GM21526 (cell line): ENCODE results near the gene GORASP2.

Experiments used
- ATAC-seq: cut with Tn5 transposase; IDR thresholded peaks from one replicate; pipeline ENCODE4 v1.9.1; 2021; ENCODE audit warnings: moderate library complexity; ENCODE audit not compliant: unreplicated experiment, low FRiP score

GORASP2 gene

DNA sequence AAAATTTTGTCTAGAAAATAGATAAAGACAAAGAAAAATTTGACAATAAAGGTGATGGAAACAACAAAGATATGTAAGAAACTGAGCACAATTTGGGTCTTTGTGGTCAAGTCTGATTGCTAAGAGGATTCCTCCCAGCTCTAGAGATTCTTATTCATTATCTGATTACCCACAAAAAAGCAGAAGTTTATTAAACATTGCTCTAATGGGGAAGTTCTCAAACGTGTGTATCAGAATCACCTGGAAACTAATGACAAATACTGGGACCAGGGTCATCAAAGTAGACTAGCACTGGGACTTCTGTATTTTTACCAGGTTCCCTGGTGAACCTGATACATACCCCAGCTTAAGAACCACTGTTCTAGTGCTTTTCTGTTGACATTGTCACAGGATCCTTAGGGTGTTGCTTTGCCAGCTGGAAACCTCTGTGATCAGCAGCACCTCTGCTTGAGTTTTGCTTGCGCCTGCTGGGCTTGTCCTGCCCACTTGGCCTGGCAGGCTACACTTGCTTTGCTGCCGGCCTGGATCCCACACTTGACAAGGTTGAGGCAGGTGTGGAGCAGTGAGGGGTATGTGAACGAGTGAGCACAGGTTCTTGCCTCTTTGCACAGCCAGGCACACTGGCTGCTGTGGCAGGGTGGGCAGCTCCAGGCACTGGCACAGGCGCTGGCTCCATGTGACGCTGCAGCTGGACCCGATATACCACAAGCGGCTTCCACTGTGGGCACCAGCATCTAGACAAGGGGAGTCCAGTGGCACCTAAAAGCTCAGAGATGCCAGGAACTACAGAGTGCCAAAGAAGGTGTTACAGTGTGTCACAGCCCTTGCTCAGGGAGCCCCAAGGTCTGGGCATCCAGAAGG lies 6.2 kb upstream of the GORASP2 start:
- no peak for ATAC-seq

DNA sequence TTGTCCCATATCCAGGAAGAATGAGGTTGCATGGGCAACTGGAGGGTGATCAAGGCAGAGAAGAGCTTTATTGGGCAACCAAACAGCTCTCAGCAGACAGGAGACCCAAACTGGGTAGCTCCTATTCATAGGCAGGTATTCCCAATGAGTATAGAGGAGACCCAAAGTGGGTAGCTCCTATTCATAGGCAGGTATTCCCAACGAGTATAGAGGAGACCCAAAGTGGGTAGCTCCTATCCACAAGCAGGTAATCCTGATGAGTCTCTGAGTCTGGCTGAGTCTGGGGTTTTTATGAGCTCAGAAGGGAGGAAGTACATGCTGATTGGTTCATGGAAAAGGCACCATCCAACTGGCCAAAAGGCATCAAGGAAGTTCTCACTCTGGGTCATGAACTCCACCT lies 5.3 kb upstream of the GORASP2 start:
- no peak for ATAC-seq

DNA sequence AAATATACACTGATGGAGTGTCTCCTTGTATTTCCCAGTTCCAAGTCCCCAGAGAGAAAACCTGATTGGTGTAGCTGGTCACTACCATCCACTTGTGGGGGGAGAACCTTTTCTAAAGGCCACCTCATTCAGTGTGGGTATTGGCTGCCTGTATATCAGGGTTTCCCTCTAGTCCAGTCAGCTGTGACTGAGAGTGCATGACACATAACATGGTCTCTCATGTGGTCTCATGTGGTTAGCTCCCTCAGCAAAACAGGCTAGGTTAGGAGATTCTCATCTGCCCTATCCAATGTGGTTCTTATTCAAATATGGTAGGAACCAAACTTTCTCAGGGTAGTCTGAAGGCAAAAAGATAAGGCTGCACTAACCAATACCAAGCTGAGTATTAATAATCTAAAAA lies 4.1 kb upstream of the GORASP2 start:
- no peak for ATAC-seq

DNA sequence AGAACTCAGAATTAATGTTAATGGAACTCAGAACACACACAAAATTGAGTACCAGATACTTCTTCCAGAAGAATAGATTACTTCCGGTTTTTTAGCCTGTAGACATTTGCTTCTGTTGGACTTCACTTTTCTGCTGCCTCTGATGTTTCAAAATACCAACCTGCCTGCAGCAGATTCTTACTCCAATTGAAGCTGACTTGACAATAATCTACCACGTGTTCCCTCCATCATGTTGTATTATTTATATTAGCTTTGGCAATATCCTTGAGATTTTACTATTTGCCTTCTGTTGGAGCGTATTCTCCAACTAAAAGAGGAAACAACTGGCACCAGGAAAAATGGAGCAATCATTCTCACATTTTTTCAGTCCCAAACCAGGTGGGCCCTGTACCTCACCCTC lies 3.1 kb upstream of the GORASP2 start:
- ATAC-seq = no peak

DNA sequence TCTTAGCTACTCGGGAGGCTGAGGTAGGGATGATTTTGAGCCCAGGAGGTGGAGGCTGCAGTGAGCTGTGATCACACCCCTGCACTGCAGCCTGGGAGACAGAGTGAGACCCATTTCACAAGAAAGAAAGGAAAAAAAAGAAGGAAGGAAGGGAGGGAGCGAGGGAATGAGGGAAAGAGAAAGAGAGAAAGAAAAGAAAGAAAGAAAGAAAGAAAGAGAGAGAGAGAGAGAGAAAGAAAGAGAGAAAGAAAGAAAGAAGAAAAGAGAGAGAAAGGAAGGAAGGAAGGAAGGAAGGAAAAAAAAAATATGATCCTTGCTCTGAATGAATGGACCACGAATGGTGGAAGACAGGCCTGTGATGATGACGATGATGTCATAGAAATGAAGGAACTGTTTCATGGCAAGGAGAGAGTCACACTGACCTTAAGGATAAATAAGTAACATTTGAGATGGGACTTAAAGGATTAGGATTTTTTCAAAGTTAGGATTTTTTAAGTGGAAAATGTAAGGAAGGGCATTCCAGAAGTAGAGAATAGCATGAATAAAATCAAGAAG lies 2.2 kb upstream of the GORASP2 start:
- no peak for ATAC-seq

DNA sequence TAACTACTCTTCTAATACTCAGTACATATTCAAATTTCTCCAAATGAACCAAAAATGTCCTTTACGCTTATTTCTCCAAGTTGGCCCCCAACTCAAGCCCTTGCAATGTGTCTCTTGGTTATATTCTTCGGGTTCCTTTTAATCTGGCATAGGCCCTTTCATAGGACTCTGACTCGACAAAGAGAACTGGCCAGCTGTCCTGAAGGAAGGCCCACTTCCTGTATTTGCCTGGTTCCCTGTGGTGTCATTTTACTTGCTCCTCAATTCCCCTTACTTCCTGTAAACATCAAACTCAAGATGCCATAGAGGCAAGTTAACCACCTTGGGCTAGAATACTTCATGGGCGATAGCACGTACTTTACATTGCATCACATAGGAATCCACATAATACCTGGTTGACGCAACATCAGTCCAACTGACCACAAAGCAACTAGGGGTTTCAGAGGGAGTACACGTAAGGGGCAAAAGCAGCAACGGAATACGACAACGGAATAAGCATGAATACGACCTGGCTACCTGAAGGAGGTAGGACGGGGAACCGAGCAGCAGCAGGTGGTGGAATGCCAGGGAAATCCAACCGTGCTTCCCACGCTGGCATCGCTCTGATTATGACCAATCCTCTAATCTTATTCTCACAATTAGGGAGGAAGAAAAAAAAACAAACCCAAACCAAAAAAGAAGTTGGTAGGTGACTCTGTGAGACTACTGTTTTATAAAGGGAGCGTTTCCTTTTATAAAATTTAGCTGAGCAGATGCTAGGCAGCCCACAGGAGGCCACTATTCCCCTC lies 823 bp upstream of the GORASP2 start:
- no peak for ATAC-seq

DNA sequence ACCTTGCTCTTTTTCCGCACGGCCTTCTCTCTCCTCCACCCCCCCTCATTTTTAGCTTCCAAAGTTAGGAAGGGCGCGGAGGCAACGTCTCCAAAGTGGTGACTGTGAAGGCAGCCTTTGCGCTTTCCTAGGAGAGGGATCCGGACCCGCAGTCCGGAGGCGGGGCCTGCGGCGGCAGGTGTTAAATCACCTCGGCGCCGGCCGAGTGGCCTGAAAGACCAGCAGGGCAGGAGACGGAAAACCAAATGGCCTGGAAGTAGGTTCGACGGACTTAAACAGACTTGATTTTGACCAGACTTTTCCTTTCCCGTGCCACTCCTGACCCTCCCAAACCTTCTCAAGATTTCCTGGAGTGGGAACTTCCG lies 615 bp downstream of the GORASP2 start:
- ATAC-seq = no peak

DNA sequence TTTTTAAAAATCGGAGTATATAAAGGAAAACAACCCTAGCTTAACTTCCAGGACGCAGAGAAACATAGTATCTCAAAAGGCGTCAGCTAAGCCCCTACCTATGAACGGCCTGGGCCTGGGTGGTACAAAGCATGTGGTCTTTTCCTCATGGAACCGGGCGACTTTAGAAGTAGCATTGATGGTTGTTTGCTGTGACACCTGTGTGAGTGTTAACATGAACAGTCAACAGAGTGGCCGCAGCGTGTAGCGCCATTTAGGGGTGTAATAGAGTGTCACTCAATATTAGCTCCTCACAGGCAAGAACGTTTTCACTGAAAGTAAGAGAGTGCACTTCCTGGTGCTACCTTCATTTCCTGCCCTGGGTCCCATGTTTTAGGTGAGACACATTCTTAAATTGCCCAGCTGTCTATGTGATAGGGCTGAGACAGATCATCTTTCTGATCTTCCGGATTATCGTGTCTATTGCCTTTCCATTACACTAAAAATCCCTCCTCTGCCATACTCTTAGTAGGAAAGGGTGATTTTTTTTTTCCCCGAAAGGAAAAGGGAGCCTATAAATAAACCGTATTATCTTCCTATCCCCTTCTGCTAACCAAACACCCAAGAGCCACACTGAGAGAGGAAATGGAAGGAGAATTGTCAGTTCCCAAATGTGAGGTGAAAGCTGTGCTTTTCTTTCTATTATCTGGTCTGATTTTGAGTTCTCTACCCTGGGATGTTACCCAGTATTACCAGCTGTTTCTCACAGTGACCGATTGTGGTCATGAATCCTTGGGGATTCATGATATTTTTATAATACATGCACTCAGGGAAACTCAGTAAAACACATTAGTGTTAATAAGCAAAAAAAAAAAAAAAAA lies 1.3 kb downstream of the GORASP2 start:
- ATAC-seq = no peak

DNA sequence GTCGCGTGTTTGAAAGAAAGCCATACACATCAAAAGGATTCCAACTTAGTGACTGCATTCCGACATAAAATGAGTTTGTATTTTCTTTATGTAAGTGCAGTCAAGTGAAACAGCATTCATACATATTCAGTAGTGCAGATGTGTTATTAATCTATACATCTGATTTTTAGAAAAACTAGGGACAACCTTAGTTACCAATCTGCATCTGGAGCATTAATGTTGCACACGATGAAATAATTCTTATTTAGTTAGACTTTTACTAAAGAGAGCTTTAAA lies 1.9 kb downstream of the GORASP2 start:
- ATAC-seq = no peak

DNA sequence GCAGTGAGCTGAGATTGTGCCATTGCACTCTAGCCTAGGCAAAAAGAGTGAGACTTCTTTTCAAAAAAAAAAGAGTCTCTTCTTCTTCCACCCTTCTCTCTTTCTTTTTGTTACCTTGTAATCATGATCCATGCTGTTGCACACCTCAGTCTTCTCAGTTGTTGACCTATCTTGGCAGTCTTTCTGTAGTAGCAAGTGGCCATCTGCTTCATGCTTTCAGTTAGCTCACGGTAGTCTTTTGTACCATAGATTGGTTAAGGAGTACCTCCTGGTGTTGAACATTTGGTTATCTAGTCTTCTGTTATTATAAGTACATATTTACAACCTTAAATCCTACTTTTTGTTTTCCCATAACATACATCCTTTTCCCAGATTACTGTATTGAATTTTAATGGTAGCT lies 3.1 kb downstream of the GORASP2 start:
- ATAC-seq = no peak

DNA sequence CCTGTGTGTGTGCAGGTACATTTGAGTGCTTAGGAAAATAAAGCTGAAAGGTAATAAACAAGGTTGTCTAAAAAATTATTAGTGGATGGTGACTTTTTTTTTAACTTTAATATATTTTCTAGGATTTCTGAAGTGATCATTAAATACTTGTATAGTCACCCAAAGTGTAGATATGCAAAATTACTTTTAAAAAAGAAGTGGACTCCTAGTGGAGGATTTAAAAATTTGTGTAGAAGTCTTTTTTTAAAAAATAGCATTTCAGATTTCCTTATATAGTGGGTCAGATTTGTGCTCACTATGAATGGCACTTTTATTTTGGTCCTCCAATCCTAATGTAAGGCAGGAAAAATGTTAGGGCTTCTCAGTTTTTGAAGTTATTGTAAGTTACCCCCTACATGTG lies 3.9 kb downstream of the GORASP2 start:
- no peak for ATAC-seq

DNA sequence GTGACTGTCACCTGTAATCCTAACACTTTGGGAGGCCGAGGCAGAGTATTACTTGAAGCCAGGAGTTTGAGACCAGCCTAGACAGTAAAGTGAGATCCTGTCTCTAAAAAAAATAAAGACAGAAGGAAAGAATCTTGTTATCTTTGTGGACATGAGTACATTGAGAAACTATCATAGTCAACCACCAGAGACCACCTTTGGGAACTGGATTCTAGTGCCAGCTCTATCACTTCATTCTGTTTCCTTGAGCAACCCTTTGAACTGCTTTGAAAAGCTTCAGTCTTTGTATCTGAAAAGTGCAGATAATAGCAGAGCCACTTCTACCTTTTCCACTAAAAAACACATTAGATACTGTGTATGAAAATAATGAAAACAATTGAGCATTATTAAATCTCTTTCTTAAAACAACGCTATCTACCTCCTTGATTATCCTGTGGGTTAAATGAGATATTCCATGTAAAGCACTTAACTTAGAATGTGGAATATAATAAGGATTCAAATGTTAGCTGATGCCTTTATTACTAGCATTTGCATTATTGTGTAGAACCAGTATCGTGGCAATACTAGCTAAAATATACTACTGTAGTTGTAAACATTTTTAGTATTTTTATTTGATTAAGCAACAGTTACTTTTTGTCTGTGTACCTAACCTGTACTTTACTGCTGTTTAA lies 8.8 kb downstream of the GORASP2 start:
- no peak for ATAC-seq

DNA sequence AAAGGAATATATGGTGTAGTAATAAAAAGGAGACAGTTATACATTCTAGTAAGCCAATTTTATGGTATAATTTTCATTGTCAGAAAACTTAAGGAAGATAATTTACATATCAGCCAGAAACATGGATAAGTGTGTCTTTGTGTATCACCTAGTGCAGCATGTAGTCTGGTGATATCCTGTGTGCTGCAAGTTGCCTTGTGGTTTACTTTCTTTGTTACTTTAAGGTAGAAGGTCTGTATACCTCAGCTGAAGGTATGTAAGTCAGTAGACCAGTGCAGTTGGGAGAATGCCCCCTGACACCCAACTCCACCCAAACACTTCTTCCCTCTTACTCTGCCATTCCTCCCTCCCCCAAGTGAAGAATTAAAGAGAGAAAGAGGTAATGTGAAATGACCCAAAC lies 11.0 kb downstream of the GORASP2 start:
- no peak for ATAC-seq

DNA sequence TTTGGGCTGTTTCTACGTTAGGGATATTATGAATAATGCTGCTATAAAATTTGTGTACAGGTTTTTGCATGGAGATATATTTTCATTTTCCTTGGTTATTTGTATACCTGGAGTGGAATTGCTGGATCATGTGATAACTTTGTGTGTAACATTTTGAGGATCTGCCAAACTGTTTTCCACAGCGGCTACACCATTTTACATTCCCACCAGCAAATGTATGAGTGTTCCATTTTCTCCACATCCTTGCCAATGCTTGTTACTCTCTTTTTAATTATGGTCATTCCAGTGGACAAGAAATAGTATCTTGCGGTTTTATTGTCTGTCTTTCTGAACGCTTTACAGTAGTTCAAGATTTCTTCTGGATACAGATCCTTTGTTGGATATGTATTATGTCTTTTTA lies 13.6 kb downstream of the GORASP2 start:
- ATAC-seq = no peak

DNA sequence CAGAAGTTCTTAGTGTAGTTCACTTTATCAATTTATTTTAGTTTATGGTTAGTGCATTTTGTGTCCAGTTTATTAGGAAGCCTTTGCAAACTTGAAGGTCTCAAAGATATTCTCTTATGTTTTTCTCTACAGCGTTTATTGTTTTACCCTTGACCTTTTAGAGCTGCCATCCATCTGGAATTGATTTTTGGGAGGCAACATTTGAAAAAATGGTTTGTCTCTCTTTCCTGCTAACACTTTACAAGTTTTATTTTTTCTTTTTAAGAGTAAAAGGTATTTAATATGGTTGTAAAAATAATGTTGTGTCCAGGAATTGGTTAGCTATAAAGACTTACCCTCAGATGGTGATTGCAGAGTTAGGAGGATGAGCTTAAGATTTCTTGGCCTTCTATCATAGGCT lies 14.0 kb downstream of the GORASP2 start:
- ATAC-seq = no peak

DNA sequence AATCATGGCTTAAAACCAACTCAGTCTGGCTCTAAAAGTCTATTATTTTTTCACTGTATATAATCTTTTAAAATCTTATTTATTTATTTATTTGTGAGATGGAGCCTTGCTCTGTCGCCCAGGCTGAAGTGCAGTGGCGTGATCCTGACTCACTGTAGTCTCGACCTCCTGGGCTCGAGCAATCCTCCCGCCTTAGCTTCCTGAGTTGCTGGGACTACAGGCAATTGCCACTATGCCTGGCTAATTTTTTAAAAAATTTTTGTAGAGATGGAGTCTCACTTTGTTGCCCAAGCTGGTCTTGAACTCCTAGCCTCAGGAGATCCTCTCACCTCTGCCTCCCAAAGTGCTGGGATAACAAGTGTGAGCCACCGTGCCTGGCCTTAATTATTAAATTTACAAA lies 14.5 kb downstream of the GORASP2 start:
- ATAC-seq = no peak

DNA sequence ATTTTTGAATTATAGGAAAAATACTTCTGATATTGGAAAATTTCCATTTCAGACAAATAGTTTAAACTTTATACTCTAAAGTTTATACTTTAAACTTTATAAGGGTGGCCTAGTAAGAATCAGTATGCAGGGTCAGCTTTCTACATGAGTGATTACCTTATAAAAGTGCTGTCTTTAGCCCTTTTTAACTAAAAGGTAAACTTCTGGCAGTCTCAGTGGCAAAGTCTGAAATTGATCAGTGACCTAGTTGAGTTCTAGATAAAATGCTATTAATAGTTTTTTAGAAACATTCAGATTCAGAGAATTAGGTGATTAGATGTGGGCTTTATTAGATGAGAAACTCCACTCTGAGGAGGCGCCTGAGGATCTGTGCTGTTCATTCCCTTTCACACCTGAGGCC lies 15.5 kb downstream of the GORASP2 start:
- ATAC-seq = no peak

DNA sequence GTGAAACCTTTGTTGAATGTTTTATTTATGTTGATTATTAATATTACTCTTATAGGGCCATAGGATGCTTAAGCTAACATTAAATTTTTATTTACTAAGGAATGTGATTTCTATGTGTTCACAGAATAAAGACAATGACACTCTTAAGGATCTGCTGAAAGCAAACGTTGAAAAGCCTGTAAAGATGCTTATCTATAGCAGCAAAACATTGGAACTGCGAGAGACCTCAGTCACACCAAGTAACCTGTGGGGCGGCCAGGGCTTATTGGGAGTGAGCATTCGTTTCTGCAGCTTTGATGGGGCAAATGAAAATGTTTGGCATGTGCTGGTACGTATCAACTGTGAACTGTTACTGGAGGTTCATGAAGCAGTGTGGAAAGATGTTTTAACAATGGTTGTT lies 20.4 kb downstream of the GORASP2 start:
- no peak for ATAC-seq

DNA sequence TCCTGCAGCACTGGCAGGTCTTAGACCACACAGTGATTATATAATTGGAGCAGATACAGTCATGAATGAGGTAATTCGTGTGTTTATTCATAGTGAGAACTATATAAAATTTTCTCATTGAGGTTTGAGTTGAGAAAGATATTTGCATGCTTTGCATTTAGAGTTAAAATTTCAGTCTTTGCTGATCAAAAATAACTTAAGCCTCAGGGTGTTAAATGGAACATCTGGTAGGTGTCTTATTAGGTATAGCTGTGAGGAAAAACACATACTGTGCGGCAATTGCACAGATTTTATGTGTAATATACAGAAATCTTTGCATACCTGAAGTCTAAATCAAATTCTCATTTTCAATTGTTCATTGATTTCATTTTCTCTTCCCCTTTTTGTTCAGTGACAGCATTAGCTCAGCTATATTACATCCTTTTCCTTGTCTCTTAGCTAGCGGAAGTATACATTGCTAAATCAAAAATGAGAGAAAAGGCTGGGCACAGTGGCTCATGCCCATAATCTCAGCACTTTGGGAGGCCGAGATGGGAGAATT lies 21.2 kb downstream of the GORASP2 start:
- peak; percentile 76 for ATAC-seq

DNA sequence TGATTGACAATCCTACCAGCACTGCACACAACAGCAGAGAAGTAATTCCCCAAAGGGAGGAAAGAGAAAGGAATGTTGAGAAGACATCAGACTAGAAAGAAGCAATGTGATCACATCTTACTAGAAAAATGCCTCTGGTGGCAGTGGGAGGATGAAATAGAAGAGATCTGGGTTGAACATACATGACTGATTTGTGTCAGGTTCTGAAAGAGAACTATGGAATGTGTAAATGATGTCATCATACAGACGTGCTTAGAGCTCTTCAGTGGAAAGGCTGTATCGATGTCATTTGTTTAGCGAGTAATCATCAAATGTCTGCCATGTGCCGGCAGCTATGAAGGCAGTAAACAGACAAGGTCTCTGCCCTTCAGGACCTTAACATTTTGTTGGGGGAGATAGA lies 24.9 kb downstream of the GORASP2 start:
- no peak for ATAC-seq
